HG03196 (cell line): Measurements from ENCODE around the gene FBXL15.

Experiments used
- ATAC-seq: cut with Tn5 transposase; IDR thresholded peaks from one replicate; pipeline ENCODE4 v1.9.1; 2021; ENCODE audit not compliant: unreplicated experiment

The FBXL15 gene

GRCh38 chr10:102409604-102410428 lies 10.8 kb upstream of the FBXL15 start:
- ATAC-seq, result no peak

GRCh38 chr10:102410429-102411073 lies 10.1 kb upstream of the FBXL15 start:
- no peak for ATAC-seq

- no peak for ATAC-seq
Observed at GRCh38 chr10:102411341-102412255, 9.0 kb upstream of the FBXL15 start.

- no peak for ATAC-seq
Observed at GRCh38 chr10:102412293-102412692, 8.3 kb upstream of the FBXL15 start.

- no peak for ATAC-seq
Observed at GRCh38 chr10:102413053-102413705, 7.5 kb upstream of the FBXL15 start.

GRCh38 chr10:102413806-102414561 lies 6.7 kb upstream of the FBXL15 start:
- ATAC-seq, result no peak

GRCh38 chr10:102414749-102415148 lies 5.9 kb upstream of the FBXL15 start:
- ATAC-seq, result no peak

- ATAC-seq, result no peak
Observed at GRCh38 chr10:102416283-102416682, 4.4 kb upstream of the FBXL15 start.

- no peak for ATAC-seq
Observed at GRCh38 chr10:102416695-102417094, 3.9 kb upstream of the FBXL15 start.

GRCh38 chr10:102418622-102419268 lies 1.9 kb upstream of the FBXL15 start, which contains the start of gene PSD:
TSS of gene PSD (minus strand) at chr10:102418785. CDS start at chr10:102417038, 1,747 bp downstream.
- no peak for ATAC-seq

GRCh38 chr10:102419269-102420180 lies 1.1 kb upstream of the FBXL15 start:
- no peak for ATAC-seq

GRCh38 chr10:102420181-102420713 lies 389 bp upstream of the FBXL15 start:
- ATAC-seq, result no peak

- no peak for ATAC-seq
Observed at GRCh38 chr10:102421507-102421756, 796 bp downstream of the FBXL15 start.

- ATAC-seq, result no peak
Observed at GRCh38 chr10:102421757-102422512, 1.3 kb downstream of the FBXL15 start.

- peak; percentile 23 for ATAC-seq
Observed at GRCh38 chr10:102422545-102423129, 2.0 kb downstream of the FBXL15 start.

GRCh38 chr10:102423372-102423968 lies 2.8 kb downstream of the FBXL15 start:
- ATAC-seq, result no peak

GRCh38 chr10:102424145-102424544 lies 3.5 kb downstream of the FBXL15 start:
- ATAC-seq, result no peak
